ENCODE data around the gene ERF. TPM values are rescaled to one million over a fixed set of nuclear protein-coding genes. Genes with fewer than 3 reads are reported as not detected.

The ERF gene
- total and polyA plus RNA-seq, 10 of the 15 experiments (the other 5 are each of a cell fraction or from before 2014, with no cell fraction given) = 0.02 to 51.8 (median 14.4) TPM

GRCh38 chr19:42276284-42276683 lies 21.4 kb upstream of the ERF start:
- H3K9ac ChIP-seq (ENCODE audit: control insufficient read depth, insufficient read depth, low read length) = peak overlapping the region; percentile 14; the same call in 1 of the 2 replicates
- no peak for TF ChIP-seq ZBTB11 (CRISPR knock-in tag; IDR thresholded peaks at IDR 0.05)
- TF ChIP-seq FOS (IDR thresholded peaks at IDR 0.05; ENCODE audit: borderline replicate concordance, extremely low read depth, insufficient read length) = no peak
- TF ChIP-seq PAX5 (IDR thresholded peaks at IDR 0.05; ENCODE audit: borderline replicate concordance, low read depth, low read length) = no peak
- TF ChIP-seq SUZ12 (IDR thresholded peaks at IDR 0.05; ENCODE audit: unreplicated experiment) = no peak
- TF ChIP-seq, protein P1, sequence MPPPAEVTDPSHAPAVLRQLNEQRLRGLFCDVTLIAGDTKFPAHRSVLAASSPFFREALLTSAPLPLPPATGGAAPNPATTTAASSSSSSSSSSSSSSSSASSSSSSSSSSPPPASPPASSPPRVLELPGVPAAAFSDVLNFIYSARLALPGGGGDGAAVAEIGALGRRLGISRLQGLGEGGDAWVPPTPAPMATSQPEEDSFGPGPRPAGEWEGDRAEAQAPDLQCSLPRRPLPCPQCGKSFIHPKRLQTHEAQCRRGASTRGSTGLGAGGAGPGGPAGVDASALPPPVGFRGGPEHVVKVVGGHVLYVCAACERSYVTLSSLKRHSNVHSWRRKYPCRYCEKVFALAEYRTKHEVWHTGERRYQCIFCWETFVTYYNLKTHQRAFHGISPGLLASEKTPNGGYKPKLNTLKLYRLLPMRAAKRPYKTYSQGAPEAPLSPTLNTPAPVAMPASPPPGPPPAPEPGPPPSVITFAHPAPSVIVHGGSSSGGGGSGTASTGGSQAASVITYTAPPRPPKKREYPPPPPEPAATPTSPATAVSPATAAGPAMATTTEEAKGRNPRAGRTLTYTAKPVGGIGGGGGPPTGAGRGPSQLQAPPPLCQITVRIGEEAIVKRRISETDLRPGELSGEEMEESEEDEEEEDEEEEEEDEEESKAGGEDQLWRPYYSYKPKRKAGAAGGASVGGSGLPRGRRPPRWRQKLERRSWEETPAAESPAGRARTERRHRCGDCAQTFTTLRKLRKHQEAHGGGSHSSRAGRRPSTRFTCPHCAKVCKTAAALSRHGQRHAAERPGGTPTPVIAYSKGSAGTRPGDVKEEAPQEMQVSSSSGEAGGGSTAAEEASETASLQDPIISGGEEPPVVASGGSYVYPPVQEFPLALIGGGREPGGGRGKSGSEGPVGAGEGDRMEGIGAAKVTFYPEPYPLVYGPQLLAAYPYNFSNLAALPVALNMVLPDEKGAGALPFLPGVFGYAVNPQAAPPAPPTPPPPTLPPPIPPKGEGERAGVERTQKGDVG (CRISPR knock-in tag; IDR thresholded peaks at IDR 0.05) = no peak
- 0 out of 2 replicates have a peak, but pooled peaks have one; percentile 22 for TF ChIP-seq POLR2A (IDR thresholded peaks at IDR 0.05; ENCODE audit: low read depth, low read length)
- no peak for TF ChIP-seq ATF7 (IDR thresholded peaks at IDR 0.05; ENCODE audit: low read depth)
- H3K4me3 ChIP-seq = no peak overlapping the region
- in situ Hi-C loops (cut with MboI) = loop anchor here (5.0 kb wide), 1 partner anchor 144 kb away; the partner anchor contains the start of gene POU2F2
- H3K27ac ChIP-seq (ENCODE audit: control insufficient read depth, insufficient read depth) = peak overlapping the region; percentile 52
- FAIRE-seq (peak; percentile 13), DNase-seq (ENCODE audit: low read depth, low spot score) (no peak), ATAC-seq (no peak)
- no peaks in the 10 kb centered on the region for H3K27me3 ChIP-seq (replicated peaks in 1 of 2; ENCODE audit: control insufficient read depth in 2 of 2, insufficient read depth in 2 of 2, low read length in 1 of 2)
- RAD21 ChIA-PET (ENCODE audit: unreplicated experiment) = interaction anchor here (1.9 kb wide), 1 partner anchor 34 kb away, joined by 5 read pairs; the partner anchor contains the start of gene GSK3A
- H3K4me2 ChIP-seq (ENCODE audit: control insufficient read depth, insufficient read depth) = peak overlapping the region; percentile 31
- 28% methylated on average over 3 of the region's 3 CpGs for WGBS (ENCODE audit: insufficient coverage, insufficient replicate concordance, low lambda C conversion rate, missing lambda C conversion rate)
- POLR2A ChIA-PET = interaction anchor here (1.7 kb wide), 1 partner anchor 33 kb away, joined by 5 read pairs; no protein-coding TSS in a partner anchor
- CTCF ChIA-PET = interaction anchor here (0.6 kb wide), 1 partner anchor 164 kb away, joined by 3 read pairs; no protein-coding TSS in a partner anchor
- SMC1A ChIA-PET (ENCODE audit: uncharacterized antibody, unreplicated experiment) = interaction anchor here (0.5 to 5.1 kb wide), 2 partner anchors 19 to 32 kb away, joined by 4 to 70 read pairs; partner anchors contain the start of gene GSK3A
- intact Hi-C loops (cut with micrococcal nuclease; ENCODE audit: unreplicated experiment) = no loop called here
- peaks cover 32% of the 10 kb centered on the region for H3K4me1 ChIP-seq (ENCODE audit: control insufficient read depth, insufficient read depth, low read length)
- no peaks in the 10 kb centered on the region; the same call in 1 of the 2 replicates for H4K20me1 ChIP-seq (ENCODE audit: control insufficient read depth, insufficient read depth)
- H3K9me3 ChIP-seq (replicated peaks; ENCODE audit: control insufficient read depth, insufficient read depth, low read length) = no peaks in the 10 kb centered on the region
- peaks cover 3 to 19% of the 10 kb centered on the region in 2 experiments; a peak in 3 of 4 replicates for H3K36me3 ChIP-seq (ENCODE audit: control insufficient read depth in 2 of 2, insufficient read depth in 2 of 2, low read length in 1 of 2)
- H2AFZ ChIP-seq (ENCODE audit: control insufficient read depth, low read depth, low read length) = no peak overlapping the region
- H3K79me2 ChIP-seq (ENCODE audit: control insufficient read depth, insufficient read depth, low read length) = peaks cover 27% of the 10 kb centered on the region
- BruUV-seq (replicated peaks) = no TSS peak
